Muscle of leg (tissue), 11 donors: Measurements from ENCODE around the gene MYH7. TPM values are rescaled to one million over a fixed set of nuclear protein-coding genes. Genes with fewer than 3 reads are reported as not detected.

Experiments
- DNase-seq: peaks from one replicate; pipeline ENCODE4 v3.0.0; 2013
- H3K27ac ChIP-seq: one replicate; pipeline ENCODE4 v1.5.1; 2013; ENCODE audit warnings: mild to moderate bottlenecking, low read length, control low read depth
- H3K27me3 ChIP-seq: one replicate; pipeline ENCODE4 v1.6.1; 2013; ENCODE audit warnings: low read length; ENCODE audit not compliant: control insufficient read depth, insufficient read depth
- H3K36me3 ChIP-seq: one replicate; pipeline ENCODE4 v1.6.1; 2013; ENCODE audit warnings: low read length; ENCODE audit not compliant: control insufficient read depth, insufficient read depth
- H3K4me1 ChIP-seq: one replicate; pipeline ENCODE4 v1.6.1; 2013; ENCODE audit warnings: low read length; ENCODE audit not compliant: control insufficient read depth, insufficient read depth
- H3K4me3 ChIP-seq: one replicate; pipeline ENCODE4 v1.5.1; 2013; ENCODE audit warnings: low read length, control low read depth
- H3K9me3 ChIP-seq: replicated peaks from 2 replicates; pipeline ENCODE4 v1.6.1; 2013; ENCODE audit warnings: low read depth, low read length; ENCODE audit not compliant: control insufficient read depth
- WGBS: methylation state at CpG from one replicate; pipeline ENCODE4 v1.1.5; 2013; ENCODE audit warnings: missing lambda C conversion rate; ENCODE audit not compliant: insufficient coverage; 5-methylcytosine and 5-hydroxymethylcytosine counted together
- polyA plus RNA-seq, 8 donors: library from polyadenylated mRNA; unstranded; fragments of 120-200 nt; gene quantifications; one replicate each; pipeline versions ENCODE4 v1.2.1 to v1.2.3, GENCODE V29; 2013; ENCODE audit warnings: inconsistent platforms in 1 of 8, low replicate concordance in 1 of 8; ENCODE audit not compliant: insufficient read length in 8 of 8, insufficient read depth in 1 of 8
- total RNA-seq: library from RNA; stranded (reverse); fragments of 120-200 nt; gene quantifications from one replicate; pipeline ENCODE4 v1.2.4, GENCODE V29; 2013

Gene MYH7
- total and polyA plus RNA-seq, 9 donors = 124 to 948 (median 558) TPM

- DNase-seq = no peak
- no peak overlapping the region for H3K27ac ChIP-seq
- no peaks in the 10 kb centered on the region for H3K36me3 ChIP-seq
- H3K4me3 ChIP-seq = no peak overlapping the region
- no peaks in the 10 kb centered on the region for H3K9me3 ChIP-seq
- H3K27me3 ChIP-seq = peaks cover 11% of the 10 kb centered on the region
- H3K4me1 ChIP-seq = no peaks in the 10 kb centered on the region
- 47% methylated on average over 4 of the region's 5 CpGs for WGBS
Measured at GRCh38 chr14:23408307-23408630, 27.2 kb downstream of the MYH7 start.

GRCh38 chr14:23407516-23408306, 27.7 kb downstream of the MYH7 start, which contains the start of gene MYH6:
Gene MYH6, minus strand, starts transcription at chr14:23408273. Its CDS starts 1,050 bp downstream, at chr14:23407223.
- peaks cover 13% of the 10 kb centered on the region for H3K27me3 ChIP-seq
- H3K4me1 ChIP-seq = no peaks in the 10 kb centered on the region
- H3K4me3 ChIP-seq = no peak within 1 kb of the TSS
- no peak within 1 kb of the TSS for H3K27ac ChIP-seq
- DNase-seq = no peak
- WGBS = 77% methylated on average over 15 of the region's 15 CpGs
- H3K36me3 ChIP-seq = no peaks in the 10 kb centered on the region
- no peaks in the 10 kb centered on the region for H3K9me3 ChIP-seq

- Histone ChIP-seq H3K27ac (no peak overlapping the region), H3K27me3 (peaks cover 13% of the 10 kb centered on the region), H3K4me3 (no peak overlapping the region), H3K4me1 (no peaks in the 10 kb centered on the region), H3K36me3 (no peaks in the 10 kb centered on the region), H3K9me3 (no peaks in the 10 kb centered on the region)
- DNase-seq = no peak
- WGBS = 83% methylated on average over 13 of the region's 15 CpGs
Measured at GRCh38 chr14:23406725-23407355, 28.6 kb downstream of the MYH7 start.

GRCh38 chr14:23406244-23406643, 29.2 kb downstream of the MYH7 start:
- Histone ChIP-seq H3K27ac (no peak overlapping the region), H3K27me3 (peaks cover 13% of the 10 kb centered on the region), H3K9me3 (no peaks in the 10 kb centered on the region), H3K4me3 (no peak overlapping the region), H3K4me1 (no peaks in the 10 kb centered on the region), H3K36me3 (no peaks in the 10 kb centered on the region)
- no peak for DNase-seq
- 61% methylated on average over 3 of the region's 4 CpGs for WGBS

GRCh38 chr14:23405516-23406025, 29.9 kb downstream of the MYH7 start:
- Histone ChIP-seq H3K27me3 (peaks cover 13% of the 10 kb centered on the region), H3K36me3 (no peaks in the 10 kb centered on the region), H3K27ac (no peak overlapping the region), H3K9me3 (no peaks in the 10 kb centered on the region), H3K4me1 (no peaks in the 10 kb centered on the region), H3K4me3 (no peak overlapping the region)
- no peak for DNase-seq
- WGBS = 85% methylated on average over 13 of the region's 13 CpGs

GRCh38 chr14:23405096-23405495, 30.4 kb downstream of the MYH7 start:
- no peaks in the 10 kb centered on the region for H3K36me3 ChIP-seq
- 85% methylated on average over 8 of the region's 10 CpGs for WGBS
- DNase-seq = no peak
- H3K9me3 ChIP-seq = no peaks in the 10 kb centered on the region
- H3K4me1 ChIP-seq = no peaks in the 10 kb centered on the region
- H3K27ac ChIP-seq = no peak overlapping the region
- H3K27me3 ChIP-seq = peaks cover 13% of the 10 kb centered on the region
- no peak overlapping the region for H3K4me3 ChIP-seq

- no peak for DNase-seq
- H3K27me3 ChIP-seq = peaks cover 13% of the 10 kb centered on the region
- no peak overlapping the region for H3K4me3 ChIP-seq
- H3K4me1 ChIP-seq = peaks cover 6% of the 10 kb centered on the region
- WGBS = 73% methylated on average over 9 of the region's 14 CpGs
- H3K9me3 ChIP-seq = no peaks in the 10 kb centered on the region
- no peak overlapping the region for H3K27ac ChIP-seq
- no peaks in the 10 kb centered on the region for H3K36me3 ChIP-seq
Measured at GRCh38 chr14:23404331-23404900, 31.0 kb downstream of the MYH7 start.

- DNase-seq = no peak
- H3K9me3 ChIP-seq = no peaks in the 10 kb centered on the region
- 50% methylated on average over 1 of the region's 4 CpGs for WGBS
- peaks cover 13% of the 10 kb centered on the region for H3K27me3 ChIP-seq
- no peak overlapping the region for H3K4me3 ChIP-seq
- no peaks in the 10 kb centered on the region for H3K36me3 ChIP-seq
- peaks cover 6% of the 10 kb centered on the region for H3K4me1 ChIP-seq
- no peak overlapping the region for H3K27ac ChIP-seq
Measured at GRCh38 chr14:23403908-23404307, 31.6 kb downstream of the MYH7 start.

GRCh38 chr14:23403139-23403438, 32.4 kb downstream of the MYH7 start:
- H3K4me1 ChIP-seq = peaks cover 6% of the 10 kb centered on the region
- H3K27ac ChIP-seq = no peak overlapping the region
- WGBS = 59% methylated on average over 7 of the region's 7 CpGs
- no peak for DNase-seq
- no peaks in the 10 kb centered on the region for H3K9me3 ChIP-seq
- H3K4me3 ChIP-seq = no peak overlapping the region
- no peaks in the 10 kb centered on the region for H3K36me3 ChIP-seq
- peaks cover 10% of the 10 kb centered on the region for H3K27me3 ChIP-seq

GRCh38 chr14:23402296-23403138, 32.9 kb downstream of the MYH7 start:
- H3K27me3 ChIP-seq = peaks cover 9% of the 10 kb centered on the region
- no peak overlapping the region for H3K4me3 ChIP-seq
- WGBS = 59% methylated on average over 25 of the region's 25 CpGs
- no peak overlapping the region for H3K27ac ChIP-seq
- H3K4me1 ChIP-seq = peaks cover 6% of the 10 kb centered on the region
- H3K9me3 ChIP-seq = no peaks in the 10 kb centered on the region
- H3K36me3 ChIP-seq = no peaks in the 10 kb centered on the region
- no peak for DNase-seq
